GM12873 (cell line): Measurements from ENCODE around the gene SEMA4D.

Experiments
- TF ChIP-seq, protein P1 (sequence below): IDR thresholded peaks from 2 replicates; pipeline ENCODE4 v1.5.1; 2012; ENCODE audit warnings: low read depth, mild to moderate bottlenecking, moderate library complexity, low read length, control low read depth; ENCODE audit not compliant: insufficient read depth; ENCODE audit errors: missing control alignments

Gene SEMA4D

DNA sequence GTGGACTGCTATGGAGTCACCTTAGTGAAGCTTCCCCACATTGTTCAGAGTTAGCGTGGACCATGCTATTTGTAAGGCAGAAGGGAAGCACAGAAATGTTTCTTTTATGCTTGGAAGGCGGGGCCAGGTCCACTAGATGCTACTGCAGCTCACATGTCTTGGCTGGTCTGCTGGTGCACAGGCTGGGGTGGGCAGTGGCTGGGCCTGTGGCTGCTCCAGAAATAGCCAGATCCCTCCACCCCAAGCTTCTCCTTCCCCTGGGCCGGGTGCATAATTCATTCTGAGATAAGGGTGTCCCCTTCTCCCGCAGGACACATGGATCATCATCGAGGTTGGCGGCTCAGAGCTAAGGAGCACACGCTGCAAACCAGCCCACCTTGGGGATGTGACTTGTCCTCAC, 14.5 kb upstream of the SEMA4D start:
- TF ChIP-seq, protein P1, sequence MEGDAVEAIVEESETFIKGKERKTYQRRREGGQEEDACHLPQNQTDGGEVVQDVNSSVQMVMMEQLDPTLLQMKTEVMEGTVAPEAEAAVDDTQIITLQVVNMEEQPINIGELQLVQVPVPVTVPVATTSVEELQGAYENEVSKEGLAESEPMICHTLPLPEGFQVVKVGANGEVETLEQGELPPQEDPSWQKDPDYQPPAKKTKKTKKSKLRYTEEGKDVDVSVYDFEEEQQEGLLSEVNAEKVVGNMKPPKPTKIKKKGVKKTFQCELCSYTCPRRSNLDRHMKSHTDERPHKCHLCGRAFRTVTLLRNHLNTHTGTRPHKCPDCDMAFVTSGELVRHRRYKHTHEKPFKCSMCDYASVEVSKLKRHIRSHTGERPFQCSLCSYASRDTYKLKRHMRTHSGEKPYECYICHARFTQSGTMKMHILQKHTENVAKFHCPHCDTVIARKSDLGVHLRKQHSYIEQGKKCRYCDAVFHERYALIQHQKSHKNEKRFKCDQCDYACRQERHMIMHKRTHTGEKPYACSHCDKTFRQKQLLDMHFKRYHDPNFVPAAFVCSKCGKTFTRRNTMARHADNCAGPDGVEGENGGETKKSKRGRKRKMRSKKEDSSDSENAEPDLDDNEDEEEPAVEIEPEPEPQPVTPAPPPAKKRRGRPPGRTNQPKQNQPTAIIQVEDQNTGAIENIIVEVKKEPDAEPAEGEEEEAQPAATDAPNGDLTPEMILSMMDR: no peak

DNA sequence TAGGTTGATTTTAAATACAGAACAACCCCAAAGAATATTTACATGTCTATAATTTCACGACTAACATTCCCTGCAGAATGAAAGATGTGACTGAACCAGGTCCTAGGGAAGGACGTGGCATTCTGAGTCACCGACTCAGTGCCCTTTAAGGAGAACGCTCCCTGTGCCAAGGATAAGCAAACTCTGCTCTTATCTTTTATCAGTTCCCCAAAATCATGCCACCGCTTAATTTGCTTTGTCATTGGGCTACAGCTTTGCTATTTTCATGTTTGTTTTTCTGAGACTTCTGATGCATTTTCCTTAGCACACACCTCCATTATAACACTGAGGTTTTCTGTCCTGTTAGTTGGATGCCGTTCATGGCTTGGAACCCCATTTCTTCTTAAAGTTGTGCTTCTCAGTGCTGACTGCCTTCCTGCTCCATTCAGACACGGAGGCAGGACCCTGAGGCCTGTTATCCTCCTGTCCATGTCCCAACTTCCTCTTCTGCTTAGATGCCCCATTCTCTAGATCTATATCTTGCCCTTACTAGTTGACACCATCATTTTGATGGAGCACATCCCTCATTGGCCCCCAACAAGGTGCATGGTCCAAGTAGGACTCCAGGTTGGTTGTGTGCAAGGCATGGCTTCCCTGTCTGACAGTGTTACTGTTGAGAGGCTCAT, 11.2 kb upstream of the SEMA4D start:
- TF ChIP-seq, protein P1: no peak

DNA sequence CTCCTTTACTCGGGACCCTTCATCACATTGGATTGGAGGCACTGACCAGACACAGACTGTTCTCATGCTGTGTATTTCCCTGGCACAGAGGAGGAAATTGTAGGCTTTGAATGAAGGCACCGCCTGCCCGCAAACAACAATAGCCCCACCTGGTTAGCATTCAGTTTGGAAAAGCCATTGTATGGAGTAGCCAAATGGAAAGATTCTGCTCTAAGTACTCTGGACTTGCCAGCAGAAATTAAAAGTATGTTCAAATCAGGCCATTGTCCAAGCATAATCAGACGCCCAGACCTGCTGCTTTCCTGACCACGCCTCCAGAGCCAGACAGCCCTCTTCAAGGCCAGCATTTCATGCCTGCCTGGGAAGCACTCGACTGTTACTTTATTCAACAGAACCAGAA, 8.0 kb upstream of the SEMA4D start:
- TF ChIP-seq, protein P1: no peak

DNA sequence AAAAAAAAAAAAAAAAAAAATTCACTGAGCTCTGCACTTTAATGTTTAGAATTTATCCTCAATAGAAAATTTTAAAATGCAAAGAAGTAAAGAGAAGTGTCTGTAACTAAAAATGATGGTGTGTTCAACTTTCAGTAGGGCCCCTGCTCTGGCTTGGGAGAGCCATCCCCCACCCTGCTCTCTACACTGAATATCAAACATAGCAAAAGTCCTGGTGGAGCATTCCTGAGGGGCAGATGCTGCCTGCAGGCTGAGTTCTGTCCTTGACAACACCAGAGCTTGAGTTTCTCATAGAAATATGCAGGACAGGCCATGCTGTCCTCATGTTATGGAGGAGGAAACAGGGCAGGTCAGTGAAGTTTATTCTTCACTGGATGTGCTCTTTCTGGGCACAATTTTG, 7.1 kb upstream of the SEMA4D start:
- TF ChIP-seq, protein P1: no peak

DNA sequence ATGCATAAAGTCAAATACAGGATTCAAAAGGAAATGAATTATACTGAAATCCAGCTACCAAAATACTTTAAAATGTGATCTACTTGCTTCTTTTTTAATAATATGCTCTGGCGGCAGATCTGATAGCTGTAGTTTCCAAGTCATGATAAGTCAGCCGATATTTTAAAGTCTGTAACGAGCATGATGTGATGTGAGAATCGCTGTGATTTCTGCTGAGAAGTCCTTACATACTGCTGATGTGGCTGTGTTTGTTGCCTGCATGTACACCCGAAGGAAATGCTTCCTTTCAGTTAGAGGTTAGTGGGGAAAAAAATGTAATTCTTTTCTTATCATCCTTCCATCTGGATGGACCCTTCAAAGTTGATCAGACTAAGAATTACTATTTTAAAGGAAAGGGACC, 4.8 kb upstream of the SEMA4D start:
- TF ChIP-seq, protein P1: no peak

DNA sequence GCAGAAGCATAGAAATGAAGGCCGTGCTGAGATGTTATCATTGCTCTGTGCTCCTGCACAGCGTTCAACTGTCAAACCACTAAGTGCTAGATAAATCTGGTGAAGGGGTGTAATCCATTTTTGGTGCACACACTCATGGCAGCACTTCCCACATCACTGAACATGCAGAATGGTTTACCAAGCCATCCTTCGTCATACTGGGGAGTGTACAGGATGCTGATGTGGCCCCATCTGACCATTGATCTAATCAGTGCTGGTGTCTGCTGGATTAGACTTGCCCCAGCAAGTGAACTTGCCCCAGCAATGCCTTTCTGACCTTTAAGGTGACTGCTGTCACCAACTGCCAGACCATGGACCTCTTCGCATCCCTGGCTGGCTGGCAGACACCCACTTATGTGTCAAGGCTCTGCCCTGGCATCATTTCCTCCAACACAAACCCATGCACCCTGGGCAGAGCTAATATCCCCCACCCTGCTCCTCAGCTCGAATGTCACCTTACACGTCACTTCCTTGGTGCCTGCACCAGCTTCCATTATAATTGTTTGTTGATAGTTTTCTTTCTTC, 4.2 kb upstream of the SEMA4D start:
- TF ChIP-seq, protein P1: no peak

DNA sequence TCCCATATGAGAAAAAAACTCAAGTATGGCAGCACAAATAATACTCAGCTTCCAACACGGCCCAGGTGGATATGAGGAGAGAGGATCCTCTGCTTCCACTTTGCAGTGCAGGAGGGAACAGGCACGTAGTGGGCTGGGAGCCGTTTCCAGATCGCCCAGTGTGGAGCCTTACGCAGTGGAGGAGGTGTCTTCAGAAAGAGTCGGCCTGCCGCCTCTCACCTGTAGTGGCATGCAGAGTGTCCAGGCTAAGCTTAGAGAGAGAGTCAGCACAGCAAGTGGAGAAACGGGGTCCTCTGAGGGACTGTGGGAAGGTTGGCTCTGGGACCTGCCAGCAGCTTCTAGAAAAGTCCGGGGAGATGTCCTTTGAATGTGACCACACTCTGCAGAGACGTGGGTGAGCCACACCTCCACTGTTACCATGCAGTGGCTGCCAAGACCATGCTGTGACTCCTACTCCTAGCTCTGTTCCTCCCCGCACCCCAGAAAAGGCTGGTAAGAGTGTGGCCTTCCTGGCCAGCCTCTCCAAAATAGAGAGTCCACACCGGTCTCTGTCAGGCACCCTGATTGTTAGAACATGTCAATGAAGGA, 3.5 kb upstream of the SEMA4D start:
- TF ChIP-seq, protein P1: no peak
